Esophagus (tissue), 2 donors: ENCODE measurements around the gene HLA-DRB1. TPM values are rescaled to one million over a fixed set of nuclear protein-coding genes. Genes with fewer than 3 reads are reported as not detected.

ENCODE experiments used
- H3K27ac ChIP-seq, 2 donors: one replicate each; pipeline ENCODE4 v1.5.1; 2013; ENCODE audit warnings: low read depth in 2 of 2, mild to moderate bottlenecking in 2 of 2, inconsistent platforms in 1 of 2, low read length in 1 of 2, moderate library complexity in 1 of 2
- H3K27me3 ChIP-seq, 2 donors: one replicate each; pipeline ENCODE4 v1.6.1; 2013; ENCODE audit warnings: low read length in 2 of 2, control low read depth in 1 of 2, mild to moderate bottlenecking in 1 of 2; ENCODE audit not compliant: insufficient read depth in 2 of 2, control insufficient read depth in 1 of 2
- H3K36me3 ChIP-seq, 2 donors: one replicate each; pipeline ENCODE4 v1.6.1; 2013; ENCODE audit warnings: low read length in 1 of 2; ENCODE audit not compliant: control insufficient read depth in 2 of 2, insufficient read depth in 2 of 2
- H3K4me1 ChIP-seq, 2 donors: one replicate each; pipeline ENCODE4 v1.6.1; 2013; ENCODE audit warnings: low read length in 1 of 2; ENCODE audit not compliant: control insufficient read depth in 2 of 2, insufficient read depth in 2 of 2
- H3K4me3 ChIP-seq, 2 donors: one replicate each; pipeline ENCODE4 v1.5.1; 2013; ENCODE audit warnings: low read length in 2 of 2, mild to moderate bottlenecking in 2 of 2, low read depth in 1 of 2, moderate library complexity in 1 of 2
- H3K9me3 ChIP-seq, 2 donors: one replicate each; pipeline ENCODE4 v1.6.1; 2013; ENCODE audit warnings: mild to moderate bottlenecking in 2 of 2, low read depth in 1 of 2, low read length in 1 of 2, moderate library complexity in 1 of 2; ENCODE audit not compliant: control insufficient read depth in 2 of 2, insufficient read depth in 1 of 2
- WGBS, 2 donors: extraction: QIAGEN DNeasy Blood & Tissue Kit; methylation state at CpG; one replicate each; pipeline ENCODE4 v1.1.7; 2013; 5-methylcytosine and 5-hydroxymethylcytosine counted together
- polyA plus RNA-seq, 2 donors: library from polyadenylated mRNA; stranded (reverse); fragments of 200-250 nt; gene quantifications; one replicate each; pipeline ENCODE4 v1.2.3, GENCODE V29; 2013
- donor health status: healthy with polysubstance abuse.
- donor health status: Bipolar disorder and iron deficiency.

The HLA-DRB1 gene
- polyA plus RNA-seq, 2 donors = 7.7 to 40.3 TPM

GRCh38 chr6:32609731-32610640 is 20.3 kb upstream of the HLA-DRB1 start:
- no peaks in the 10 kb centered on the region for H3K27me3 ChIP-seq
- no peaks in the 10 kb centered on the region for H3K4me1 ChIP-seq
- H3K36me3 ChIP-seq = no peaks in the 10 kb centered on the region
- no peak overlapping the region for H3K27ac ChIP-seq
- no peaks in the 10 kb centered on the region for H3K9me3 ChIP-seq
- WGBS, 2 donors = 9 to 14% methylated on average over 8 of the region's 8 CpGs
- no peak overlapping the region for H3K4me3 ChIP-seq

- Histone ChIP-seq H3K4me1 (no peaks in the 10 kb centered on the region), H3K4me3 (no peak overlapping the region), H3K36me3 (no peaks in the 10 kb centered on the region), H3K9me3 (no peaks in the 10 kb centered on the region), H3K27me3 (no peaks in the 10 kb centered on the region), H3K27ac (no peak overlapping the region)
- 52 to 64% methylated on average over 3 of the region's 3 CpGs for WGBS, 2 donors
Measured at GRCh38 chr6:32609391-32609730, 19.7 kb upstream of the HLA-DRB1 start.

- no peaks in the 10 kb centered on the region for H3K36me3 ChIP-seq
- H3K9me3 ChIP-seq = no peaks in the 10 kb centered on the region
- H3K27me3 ChIP-seq = no peaks in the 10 kb centered on the region
- 29 to 41% methylated on average over 3 of the region's 3 CpGs for WGBS, 2 donors
- no peak overlapping the region for H3K4me3 ChIP-seq
- no peak overlapping the region for H3K27ac ChIP-seq
- H3K4me1 ChIP-seq = no peaks in the 10 kb centered on the region
Measured at GRCh38 chr6:32608362-32608761, 18.7 kb upstream of the HLA-DRB1 start.

GRCh38 chr6:32607988-32608298 is 18.3 kb upstream of the HLA-DRB1 start:
- Histone ChIP-seq H3K27ac (no peak overlapping the region), H3K4me3 (no peak overlapping the region), H3K4me1 (no peaks in the 10 kb centered on the region), H3K27me3 (no peaks in the 10 kb centered on the region), H3K36me3 (no peaks in the 10 kb centered on the region), H3K9me3 (no peaks in the 10 kb centered on the region)
- 48% methylated on average over 2 of the region's 2 CpGs for WGBS, 2 donors

- no peaks in the 10 kb centered on the region for H3K36me3 ChIP-seq
- H3K27ac ChIP-seq = no peak overlapping the region
- H3K27me3 ChIP-seq = no peaks in the 10 kb centered on the region
- WGBS, 2 donors = 63 to 88% methylated on average over 2 to 3 of the region's 4 CpGs
- no peaks in the 10 kb centered on the region for H3K9me3 ChIP-seq
- no peak overlapping the region for H3K4me3 ChIP-seq
- H3K4me1 ChIP-seq = no peaks in the 10 kb centered on the region
Measured at GRCh38 chr6:32607263-32607987, 17.8 kb upstream of the HLA-DRB1 start.

- Histone ChIP-seq H3K27me3 (no peaks in the 10 kb centered on the region), H3K4me3 (no peak overlapping the region), H3K4me1 (no peaks in the 10 kb centered on the region), H3K27ac (no peak overlapping the region), H3K36me3 (no peaks in the 10 kb centered on the region), H3K9me3 (no peaks in the 10 kb centered on the region)
- 1 to 9% methylated on average over 3 of the region's 3 CpGs for WGBS, 2 donors
Measured at GRCh38 chr6:32604434-32604877, 14.8 kb upstream of the HLA-DRB1 start.

GRCh38 chr6:32603888-32604287 is 14.2 kb upstream of the HLA-DRB1 start:
- no peak overlapping the region for H3K27ac ChIP-seq
- H3K4me1 ChIP-seq = no peaks in the 10 kb centered on the region
- no peaks in the 10 kb centered on the region for H3K27me3 ChIP-seq
- no peaks in the 10 kb centered on the region for H3K36me3 ChIP-seq
- WGBS, 2 donors = 17 to 28% methylated on average over 3 of the region's 3 CpGs
- no peaks in the 10 kb centered on the region for H3K9me3 ChIP-seq
- H3K4me3 ChIP-seq = no peak overlapping the region

- WGBS, 2 donors = 66 to 68% methylated on average over 3 of the region's 5 CpGs
- Histone ChIP-seq H3K4me1 (no peaks in the 10 kb centered on the region), H3K4me3 (no peak overlapping the region), H3K36me3 (no peaks in the 10 kb centered on the region), H3K9me3 (no peaks in the 10 kb centered on the region), H3K27me3 (no peaks in the 10 kb centered on the region), H3K27ac (no peak overlapping the region)
Measured at GRCh38 chr6:32603222-32603621, 13.6 kb upstream of the HLA-DRB1 start.

GRCh38 chr6:32602383-32602782 is 12.7 kb upstream of the HLA-DRB1 start:
- no peak overlapping the region for H3K4me3 ChIP-seq
- H3K4me1 ChIP-seq = no peaks in the 10 kb centered on the region
- WGBS, 2 donors = 63% methylated on average over 3 of the region's 3 CpGs
- H3K36me3 ChIP-seq = no peaks in the 10 kb centered on the region
- H3K27ac ChIP-seq = no peak overlapping the region
- no peaks in the 10 kb centered on the region for H3K27me3 ChIP-seq
- H3K9me3 ChIP-seq = no peaks in the 10 kb centered on the region

- Histone ChIP-seq H3K27me3 (no peaks in the 10 kb centered on the region), H3K27ac (no peak overlapping the region), H3K4me1 (no peaks in the 10 kb centered on the region), H3K4me3 (no peak overlapping the region), H3K9me3 (no peaks in the 10 kb centered on the region), H3K36me3 (no peaks in the 10 kb centered on the region)
Measured at GRCh38 chr6:32597024-32597423, 7.4 kb upstream of the HLA-DRB1 start.
